DND-41 (cell line): ENCODE data around the gene MACC1.

ENCODE experiments used
- CTCF ChIP-seq: IDR thresholded peaks from 2 replicates; pipeline ENCODE4 v1.5.1; 2012; ENCODE audit warnings: borderline replicate concordance, low read length, moderate library complexity, mild to moderate bottlenecking; ENCODE audit not compliant: poor library complexity, severe bottlenecking; ENCODE audit errors: extremely low read depth
- EZH2 ChIP-seq: IDR thresholded peaks from 3 replicates; pipeline ENCODE4 v1.6.1; 2012; ENCODE audit warnings: borderline replicate concordance, low read depth, mild to moderate bottlenecking, moderate library complexity, low read length, inconsistent platforms; ENCODE audit not compliant: severe bottlenecking

- no peak for TF ChIP-seq CTCF
- TF ChIP-seq EZH2: no peak
Observed at GRCh38 chr7:20189852-20190251, 27.3 kb downstream of the MACC1 start.
